GM12891 (cell line): ENCODE measurements around the gene SMOC2.

ENCODE experiments used
- DNase-seq: peaks from one replicate; pipeline ENCODE4 v3.0.0; 2011; ENCODE audit warnings: low spot score; ENCODE audit not compliant: insufficient read length
- FAIRE-seq: peaks from 2 replicates; lab custom pipeline; 2011; peaks lifted over from hg19 to GRCh38; lab: Jason Lieb, UNC
- PAX5 ChIP-seq: IDR thresholded peaks from 2 replicates; pipeline ENCODE4 v1.6.1; 2011; ENCODE audit warnings: low read length, moderate library complexity, mild to moderate bottlenecking; ENCODE audit not compliant: insufficient read depth, severe bottlenecking
- POLR2A ChIP-seq: IDR thresholded peaks from 2 replicates; pipeline ENCODE4 v1.6.1; 2011; ENCODE audit warnings: low read depth, low read length, control low read depth
- POLR2AphosphoS5 ChIP-seq: IDR thresholded peaks from 2 replicates; pipeline ENCODE4 v1.6.1; 2011; ENCODE audit warnings: low read depth, low read length, control low read depth
- POU2F2 ChIP-seq: IDR thresholded peaks from 2 replicates; pipeline ENCODE4 v1.6.1; 2011; ENCODE audit warnings: low read depth, mild to moderate bottlenecking, control low read depth, low read length, moderate library complexity
- SPI1 ChIP-seq: IDR thresholded peaks from 2 replicates; pipeline ENCODE4 v1.6.1; 2011; ENCODE audit warnings: low read depth, low read length, control low read depth
- TAF1 ChIP-seq: IDR thresholded peaks from 2 replicates; pipeline ENCODE4 v1.6.1; 2011; ENCODE audit warnings: low read depth, low read length, control low read depth

Gene SMOC2

GRCh38 chr6:168576388-168576787 lies 135.4 kb downstream of the SMOC2 start:
- DNase-seq: no peak
- TF ChIP-seq PAX5: no peak
- no peak for TF ChIP-seq POLR2AphosphoS5
- TF ChIP-seq POU2F2: no peak
- TF ChIP-seq SPI1: no peak
- TF ChIP-seq POLR2A: no peak
- TF ChIP-seq TAF1: no peak
- no peak for FAIRE-seq

- FAIRE-seq (no peak), DNase-seq (no peak)
Measured at GRCh38 chr6:168577496-168577895, 136.5 kb downstream of the SMOC2 start.

GRCh38 chr6:168578036-168578435 lies 137.1 kb downstream of the SMOC2 start:
- TF ChIP-seq POLR2AphosphoS5: no peak
- TF ChIP-seq POLR2A: no peak
- TF ChIP-seq POU2F2: no peak
- TF ChIP-seq SPI1: no peak
- no peak for TF ChIP-seq TAF1
- no peak for TF ChIP-seq PAX5
- DNase-seq (no peak), FAIRE-seq (no peak)

More at GRCh38 chr6:168577496-168577895, 136.5 kb downstream of the SMOC2 start:
- TF ChIP-seq TAF1: no peak
- no peak for TF ChIP-seq POLR2A
- TF ChIP-seq POU2F2: no peak
- TF ChIP-seq SPI1: no peak
- TF ChIP-seq POLR2AphosphoS5: no peak
- TF ChIP-seq PAX5: no peak

- FAIRE-seq (no peak), DNase-seq (no peak)
- no peak for TF ChIP-seq PAX5
- no peak for TF ChIP-seq POLR2A
- TF ChIP-seq SPI1: no peak
- TF ChIP-seq TAF1: no peak
- no peak for TF ChIP-seq POU2F2
- no peak for TF ChIP-seq POLR2AphosphoS5
Measured at GRCh38 chr6:168581236-168581635, 140.3 kb downstream of the SMOC2 start.

- TF ChIP-seq TAF1: no peak
- no peak for TF ChIP-seq PAX5
- DNase-seq (no peak), FAIRE-seq (no peak)
Measured at GRCh38 chr6:168581706-168582105, 140.7 kb downstream of the SMOC2 start.

- TF ChIP-seq POU2F2 (no peak), SPI1 (no peak), POLR2A (no peak), PAX5 (no peak), POLR2AphosphoS5 (no peak), TAF1 (no peak)
- FAIRE-seq: no peak
Measured at GRCh38 chr6:168582571-168582981, 141.6 kb downstream of the SMOC2 start.

GRCh38 chr6:168583126-168583525 lies 142.1 kb downstream of the SMOC2 start:
- FAIRE-seq: no peak
- DNase-seq: no peak
- TF ChIP-seq POLR2AphosphoS5 (no peak), POU2F2 (no peak), PAX5 (no peak), POLR2A (no peak), TAF1 (no peak), SPI1 (no peak)

More at GRCh38 chr6:168582571-168582981, 141.6 kb downstream of the SMOC2 start:
- DNase-seq: no peak

- DNase-seq: no peak
- no peak for FAIRE-seq
- TF ChIP-seq POLR2AphosphoS5: no peak
- no peak for TF ChIP-seq POU2F2
- TF ChIP-seq PAX5: no peak
- TF ChIP-seq POLR2A: no peak
- no peak for TF ChIP-seq SPI1
- no peak for TF ChIP-seq TAF1
Measured at GRCh38 chr6:168583821-168584220, 142.8 kb downstream of the SMOC2 start.

- FAIRE-seq (no peak), DNase-seq (no peak)
- TF ChIP-seq POLR2A: no peak
- TF ChIP-seq PAX5: no peak
- no peak for TF ChIP-seq POU2F2
- no peak for TF ChIP-seq POLR2AphosphoS5
- no peak for TF ChIP-seq TAF1
- no peak for TF ChIP-seq SPI1
Measured at GRCh38 chr6:168584249-168584648, 143.3 kb downstream of the SMOC2 start.

GRCh38 chr6:168584671-168585070 lies 143.7 kb downstream of the SMOC2 start:
- TF ChIP-seq POLR2A (no peak), SPI1 (no peak), TAF1 (no peak), POLR2AphosphoS5 (no peak), PAX5 (no peak), POU2F2 (no peak)
- FAIRE-seq (no peak), DNase-seq (no peak)
